Heart left ventricle (tissue), 13 donors: ENCODE measurements around the gene RMND1.

Experiments
- CTCF ChIP-seq, 12 donors: fragments of 200-600 bp; sonication (generic) in 4 of 12; IDR thresholded peaks; one replicate each; pipeline versions ENCODE4 v1.5.0 to v1.8.0; 2018 to 2022; ENCODE audit warnings: antibody characterized with exemption in 12 of 12, mild to moderate bottlenecking in 5 of 12
- POLR2A ChIP-seq, 2 donors: fragments of 450-650 bp; IDR thresholded peaks; one replicate each; pipeline ENCODE4 v1.6.1; 2017; ENCODE audit warnings: antibody characterized with exemption in 2 of 2, mild to moderate bottlenecking in 2 of 2, moderate library complexity in 2 of 2
- donor health status: ischemic (EF 13 %, LVEDD 7.1; RV severe dilation, severe dysfunction).
- donor health status: DM: no; HTN: yes; CAD: no.
- donor health status: DM: no; HTN: no; CAD: no.
- donor health status: ischemic (EF 25% LVEDD 6.9; RV normal size, moderate dysfunction).
- donor health status: ischemic (EF 25% LVEDD 5.7; RV mildly dilated, moderate dysfunction).
- donor health status: ischemic (EF 35%, LVEDD 5.7; RV mildly dilated, moderate dysfunction).
- donor health status: nonischemic (EF 11% LVEDD 7.7; RV severe dilation, severe dysfunction).
- donor health status: DM: yes; HTN: yes; CAD: no.
- donor health status: PGD.
- donor health status: ischemic (EF 29% LVEDD 5.4; RV normal size, mild dysfunction).
- donor health status: nonischemic (EF 23%, LVEDD 6.1; RV moderate dilation, normal function).

DNA sequence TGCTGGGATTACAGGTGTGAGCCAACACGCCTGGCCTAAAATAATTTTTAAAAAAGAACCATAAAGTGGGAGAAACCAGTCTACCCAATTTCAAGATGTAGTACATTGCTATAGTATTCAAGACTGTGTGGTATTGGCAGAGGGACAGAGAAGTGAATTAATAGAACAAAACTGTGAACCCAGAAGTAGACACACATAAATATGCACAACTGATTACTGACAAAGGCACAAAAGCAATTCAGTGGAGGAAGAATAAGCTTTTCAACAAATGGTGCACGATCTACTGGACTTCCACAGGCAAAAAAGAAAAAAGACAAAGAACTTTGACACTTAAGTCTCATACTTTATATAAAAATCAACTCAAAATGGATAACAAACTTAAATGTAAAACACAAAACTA is 76.1 kb downstream of the RMND1 start:
- TF ChIP-seq POLR2A (IDR thresholded peaks at IDR 0.05): no peak
- no peak for TF ChIP-seq CTCF (IDR thresholded peaks at IDR 0.05)
